ENCODE data around the gene CEBPG. TPM values are rescaled to one million over a fixed set of nuclear protein-coding genes. Genes with fewer than 3 reads are reported as not detected.

CEBPG gene
- total RNA-seq, 1 experiment from 2014 or later: 51.1 TPM

DNA sequence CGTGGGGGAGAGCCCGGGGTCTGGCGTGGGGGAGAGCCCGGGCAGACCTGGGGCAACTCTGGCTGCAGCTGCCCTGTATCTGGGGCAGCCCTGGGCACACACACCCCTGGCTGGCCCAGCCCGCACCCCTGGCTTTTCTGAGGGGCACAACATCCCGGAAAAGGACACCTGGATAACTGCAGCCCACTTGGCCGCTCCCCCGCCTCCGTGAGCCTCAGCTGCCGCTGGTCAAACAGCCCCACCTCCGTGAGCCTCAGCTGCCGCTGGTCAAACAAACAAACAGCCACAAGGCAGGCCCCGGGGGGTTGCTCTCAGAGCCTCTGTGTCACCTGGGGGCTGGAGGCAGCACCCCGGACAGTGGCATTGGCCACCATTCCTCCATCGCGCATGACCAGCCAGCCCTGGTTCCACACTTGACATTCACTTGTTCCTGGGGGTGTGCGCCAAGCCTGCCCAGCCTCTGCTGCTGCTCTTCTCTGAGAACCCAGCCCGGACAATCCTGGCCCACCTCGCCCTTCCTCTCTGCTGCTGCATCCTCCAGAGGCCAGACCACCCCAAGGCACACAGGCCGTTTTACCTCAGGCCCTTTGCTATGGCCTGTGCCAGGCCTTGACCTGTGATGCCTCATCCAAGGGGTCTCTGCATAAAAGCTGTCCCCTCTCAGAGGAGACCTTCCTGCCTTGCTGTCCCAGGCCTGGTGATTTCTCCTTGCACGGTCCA, 19.9 kb downstream of the CEBPG start:
- Histone ChIP-seq H3K27me3 (ENCODE audit: insufficient read depth, low read length) (no peaks in the 10 kb centered on the region), H3K9me3 (ENCODE audit: control insufficient read depth in 1 of 2, insufficient read depth in 1 of 2, low read depth in 1 of 2, low read length in 2 of 2) (no peaks in the 10 kb centered on the region), H3K9ac (ENCODE audit: low read length) (no peak overlapping the region), H3K79me2 (ENCODE audit: insufficient read depth, low read length) (no peaks in the 10 kb centered on the region), H3K9me2 (ENCODE audit: insufficient read depth) (no peaks in the 10 kb centered on the region), H3K4me2 (ENCODE audit: low read length) (no peak overlapping the region), H2AFZ (ENCODE audit: low read depth, low read length, poor library complexity, severe bottlenecking) (no peak overlapping the region), H3K36me3 (ENCODE audit: control insufficient read depth in 1 of 2, insufficient read depth in 2 of 2, low read length in 2 of 2) (no peaks in the 10 kb centered on the region; a peak in 1 of 4 replicates), H4K20me1 (ENCODE audit: insufficient read depth) (no peaks in the 10 kb centered on the region), H3K4me1 (ENCODE audit: control insufficient read depth in 1 of 2, insufficient read depth in 2 of 2, low read length in 2 of 2) (no peaks in the 10 kb centered on the region), H3K27ac (ENCODE audit: low read depth, low read length) (no peak overlapping the region), H3K4me3 (replicated peaks in 1 of 2; ENCODE audit: low read depth in 1 of 2, low read length in 2 of 2) (no peak overlapping the region)
- CTCF ChIA-PET: no interaction called here
- no peak for TF ChIP-seq SRF (IDR thresholded peaks at IDR 0.05; ENCODE audit: low read depth)
- TF ChIP-seq POLR2AphosphoS5 (IDR thresholded peaks at IDR 0.05; ENCODE audit: low read depth, low read length): no peak; the same call in 1 of the 2 replicates
- no peak for TF ChIP-seq TCF7L2 (IDR thresholded peaks at IDR 0.05; ENCODE audit: borderline replicate concordance, extremely low read depth, insufficient read depth, insufficient read length)
- TF ChIP-seq FOSL1 (IDR thresholded peaks at IDR 0.05; ENCODE audit: low read depth): no peak
- TF ChIP-seq, protein P1, sequence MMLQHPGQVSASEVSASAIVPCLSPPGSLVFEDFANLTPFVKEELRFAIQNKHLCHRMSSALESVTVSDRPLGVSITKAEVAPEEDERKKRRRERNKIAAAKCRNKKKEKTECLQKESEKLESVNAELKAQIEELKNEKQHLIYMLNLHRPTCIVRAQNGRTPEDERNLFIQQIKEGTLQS (IDR thresholded peaks at IDR 0.05): no peak
- TF ChIP-seq, protein P2, sequence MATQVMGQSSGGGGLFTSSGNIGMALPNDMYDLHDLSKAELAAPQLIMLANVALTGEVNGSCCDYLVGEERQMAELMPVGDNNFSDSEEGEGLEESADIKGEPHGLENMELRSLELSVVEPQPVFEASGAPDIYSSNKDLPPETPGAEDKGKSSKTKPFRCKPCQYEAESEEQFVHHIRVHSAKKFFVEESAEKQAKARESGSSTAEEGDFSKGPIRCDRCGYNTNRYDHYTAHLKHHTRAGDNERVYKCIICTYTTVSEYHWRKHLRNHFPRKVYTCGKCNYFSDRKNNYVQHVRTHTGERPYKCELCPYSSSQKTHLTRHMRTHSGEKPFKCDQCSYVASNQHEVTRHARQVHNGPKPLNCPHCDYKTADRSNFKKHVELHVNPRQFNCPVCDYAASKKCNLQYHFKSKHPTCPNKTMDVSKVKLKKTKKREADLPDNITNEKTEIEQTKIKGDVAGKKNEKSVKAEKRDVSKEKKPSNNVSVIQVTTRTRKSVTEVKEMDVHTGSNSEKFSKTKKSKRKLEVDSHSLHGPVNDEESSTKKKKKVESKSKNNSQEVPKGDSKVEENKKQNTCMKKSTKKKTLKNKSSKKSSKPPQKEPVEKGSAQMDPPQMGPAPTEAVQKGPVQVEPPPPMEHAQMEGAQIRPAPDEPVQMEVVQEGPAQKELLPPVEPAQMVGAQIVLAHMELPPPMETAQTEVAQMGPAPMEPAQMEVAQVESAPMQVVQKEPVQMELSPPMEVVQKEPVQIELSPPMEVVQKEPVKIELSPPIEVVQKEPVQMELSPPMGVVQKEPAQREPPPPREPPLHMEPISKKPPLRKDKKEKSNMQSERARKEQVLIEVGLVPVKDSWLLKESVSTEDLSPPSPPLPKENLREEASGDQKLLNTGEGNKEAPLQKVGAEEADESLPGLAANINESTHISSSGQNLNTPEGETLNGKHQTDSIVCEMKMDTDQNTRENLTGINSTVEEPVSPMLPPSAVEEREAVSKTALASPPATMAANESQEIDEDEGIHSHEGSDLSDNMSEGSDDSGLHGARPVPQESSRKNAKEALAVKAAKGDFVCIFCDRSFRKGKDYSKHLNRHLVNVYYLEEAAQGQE (IDR thresholded peaks at IDR 0.05; ENCODE audit: low read depth): no peak
- no peak for TF ChIP-seq EZH2 (IDR thresholded peaks at IDR 0.05)
- TF ChIP-seq, protein P3, sequence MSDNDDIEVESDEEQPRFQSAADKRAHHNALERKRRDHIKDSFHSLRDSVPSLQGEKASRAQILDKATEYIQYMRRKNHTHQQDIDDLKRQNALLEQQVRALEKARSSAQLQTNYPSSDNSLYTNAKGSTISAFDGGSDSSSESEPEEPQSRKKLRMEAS (IDR thresholded peaks at IDR 0.05): no peak
- TF ChIP-seq ZFX (IDR thresholded peaks at IDR 0.05): no peak
- TF ChIP-seq POLR2A (IDR thresholded peaks at IDR 0.05; ENCODE audit: borderline replicate concordance, extremely low read depth, insufficient read depth, insufficient read length): no peak
- TF ChIP-seq YY1 (IDR thresholded peaks at IDR 0.05; ENCODE audit: extremely low read depth, insufficient replicate concordance, low read depth, low read length): no peak
- no peak for TF ChIP-seq SIN3A (IDR thresholded peaks at IDR 0.05; ENCODE audit: low read depth)
- TF ChIP-seq RAD21 (IDR thresholded peaks at IDR 0.05; ENCODE audit: low read depth): no peak
- no peak for TF ChIP-seq EGR1 (IDR thresholded peaks at IDR 0.05; ENCODE audit: low read depth)
- TF ChIP-seq JUND (IDR thresholded peaks at IDR 0.05): no peak
- TF ChIP-seq CEBPB (IDR thresholded peaks at IDR 0.05; ENCODE audit: low read depth): no peak
- TF ChIP-seq, protein P4, sequence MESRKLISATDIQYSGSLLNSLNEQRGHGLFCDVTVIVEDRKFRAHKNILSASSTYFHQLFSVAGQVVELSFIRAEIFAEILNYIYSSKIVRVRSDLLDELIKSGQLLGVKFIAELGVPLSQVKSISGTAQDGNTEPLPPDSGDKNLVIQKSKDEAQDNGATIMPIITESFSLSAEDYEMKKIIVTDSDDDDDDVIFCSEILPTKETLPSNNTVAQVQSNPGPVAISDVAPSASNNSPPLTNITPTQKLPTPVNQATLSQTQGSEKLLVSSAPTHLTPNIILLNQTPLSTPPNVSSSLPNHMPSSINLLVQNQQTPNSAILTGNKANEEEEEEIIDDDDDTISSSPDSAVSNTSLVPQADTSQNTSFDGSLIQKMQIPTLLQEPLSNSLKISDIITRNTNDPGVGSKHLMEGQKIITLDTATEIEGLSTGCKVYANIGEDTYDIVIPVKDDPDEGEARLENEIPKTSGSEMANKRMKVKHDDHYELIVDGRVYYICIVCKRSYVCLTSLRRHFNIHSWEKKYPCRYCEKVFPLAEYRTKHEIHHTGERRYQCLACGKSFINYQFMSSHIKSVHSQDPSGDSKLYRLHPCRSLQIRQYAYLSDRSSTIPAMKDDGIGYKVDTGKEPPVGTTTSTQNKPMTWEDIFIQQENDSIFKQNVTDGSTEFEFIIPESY (IDR thresholded peaks at IDR 0.05; ENCODE audit: extremely low read depth, insufficient replicate concordance, low read length): no peak
- TF ChIP-seq CBX3 (IDR thresholded peaks at IDR 0.05; ENCODE audit: low read depth): no peak
- no peak for TF ChIP-seq SP1 (IDR thresholded peaks at IDR 0.05; ENCODE audit: low read depth)
- no peak for TF ChIP-seq ZNF274 (IDR thresholded peaks at IDR 0.05; ENCODE audit: low read depth, low read length)
- RAD21 ChIA-PET (ENCODE audit: low non-redundant PET in 1 of 2, low total read pairs in 2 of 2, uncharacterized antibody in 2 of 2, unreplicated experiment in 2 of 2): interaction anchor here in 1 of 2 experiments (0.6 kb wide), 1 partner anchor 115 kb away, joined by 3 read pairs; no protein-coding TSS in a partner anchor
- ATAC-seq (no peak), DNase-seq (ENCODE audit: low read depth, low spot score) (no peak)
- POLR2A ChIA-PET: no interaction called here
- BruUV-seq (replicated peaks): no TSS peak
- intact Hi-C loops (cut with micrococcal nuclease): no loop called here
